Small intestine (tissue), 7 donors: ENCODE data around the gene EFHD1. TPM values are rescaled to one million over a fixed set of nuclear protein-coding genes. Genes with fewer than 3 reads are reported as not detected.

Source experiments
- DNase-seq, 2 donors: peaks; one replicate each; pipeline versions ENCODE4 v3.0.0 to v3.0.0-alpha.2; 2013
- FAIRE-seq: peaks from 2 replicates; lab custom pipeline; 2012; peaks lifted over from hg19 to GRCh38; lab: Jason Lieb, UNC
- H3K27ac ChIP-seq, 3 donors: one replicate each; pipeline ENCODE4 v1.5.1; 2013; ENCODE audit warnings: low read length in 2 of 3, mild to moderate bottlenecking in 2 of 3, control low read depth in 1 of 3, inconsistent platforms in 1 of 3, low read depth in 1 of 3, moderate library complexity in 1 of 3
- H3K27me3 ChIP-seq, 3 donors: one replicate each; pipeline ENCODE4 v1.6.1; 2013; ENCODE audit warnings: low read length in 3 of 3, inconsistent platforms in 1 of 3; ENCODE audit not compliant: control insufficient read depth in 3 of 3, insufficient read depth in 3 of 3
- H3K36me3 ChIP-seq, 3 donors: one replicate each; pipeline ENCODE4 v1.6.1; 2013; ENCODE audit warnings: low read length in 3 of 3, inconsistent platforms in 1 of 3, low read depth in 1 of 3, mild to moderate bottlenecking in 1 of 3, moderate library complexity in 1 of 3; ENCODE audit not compliant: control insufficient read depth in 3 of 3, insufficient read depth in 2 of 3
- H3K4me1 ChIP-seq, 3 donors: one replicate each; pipeline ENCODE4 v1.6.1; 2013; ENCODE audit warnings: low read length in 2 of 3, inconsistent platforms in 1 of 3, low read depth in 1 of 3, mild to moderate bottlenecking in 1 of 3, moderate library complexity in 1 of 3; ENCODE audit not compliant: control insufficient read depth in 3 of 3, insufficient read depth in 2 of 3
- H3K4me3 ChIP-seq, 3 donors: one replicate each; pipeline ENCODE4 v1.5.1; 2013; ENCODE audit warnings: low read length in 3 of 3, control low read depth in 1 of 3, inconsistent platforms in 1 of 3, low read depth in 1 of 3, mild to moderate bottlenecking in 1 of 3, moderate library complexity in 1 of 3
- H3K9me3 ChIP-seq, 2 donors: one replicate each; pipeline ENCODE4 v1.6.1; 2013; ENCODE audit warnings: low read depth in 1 of 2, low read length in 1 of 2; ENCODE audit not compliant: control insufficient read depth in 2 of 2, insufficient read depth in 1 of 2
- WGBS, 3 donors: extraction: QIAGEN DNeasy Blood & Tissue Kit; methylation state at CpG; one replicate each; pipeline ENCODE4 v1.1.7; 2013; 5-methylcytosine and 5-hydroxymethylcytosine counted together
- polyA plus RNA-seq, 4 donors: library from polyadenylated mRNA; stranded (reverse) in 3 of 4; unstranded in 1 of 4; fragments of 200-250 nt in 3 of 4; fragments of 120-200 nt in 1 of 4; gene quantifications; one replicate each; pipeline versions ENCODE4 v1.2.1 to v1.2.3, GENCODE V29; 2013
- donor health status: healthy with polysubstance abuse.
- donor health status: control.
- donor health status: control.
- donor health status: Bipolar disorder and iron deficiency.
- donor health status: healthy.

Gene EFHD1
- polyA plus RNA-seq, 4 donors: 0.45 to 8.5 (median 4.1) TPM

- H3K4me1 ChIP-seq: peaks cover 0 to 13% (median 3%) of the 10 kb centered on the region in 3 donors
Observed at GRCh38 chr2:232635820-232636219, 2.4 kb downstream of the EFHD1 start.

GRCh38 chr2:232636788-232637420 lies 3.5 kb downstream of the EFHD1 start:
- Histone ChIP-seq H3K36me3 (peaks cover 0 to 2% (median 0%) of the 10 kb centered on the region in 3 donors), H3K4me3 (no peak overlapping the region), H3K27ac (no peak overlapping the region), H3K27me3 (peaks cover 7 to 43% (median 10%) of the 10 kb centered on the region in 3 donors), H3K4me1 (peaks cover 0 to 13% (median 3%) of the 10 kb centered on the region in 3 donors), H3K9me3 (no peaks in the 10 kb centered on the region)
- FAIRE-seq (no peak), DNase-seq (peak in 1 of 2 donors; percentile 12)
- 76 to 78% (median 78%) methylated on average over 16 of the region's 16 CpGs for WGBS, 3 donors

More at GRCh38 chr2:232635820-232636219, 2.4 kb downstream of the EFHD1 start:
- H3K27ac ChIP-seq: no peak overlapping the region
- DNase-seq (no peak), FAIRE-seq (no peak)
- H3K4me3 ChIP-seq: no peak overlapping the region
- peaks cover 7 to 50% (median 11%) of the 10 kb centered on the region in 3 donors for H3K27me3 ChIP-seq
- no peaks in the 10 kb centered on the region for H3K9me3 ChIP-seq
- H3K36me3 ChIP-seq: peaks cover 0 to 2% (median 0%) of the 10 kb centered on the region in 3 donors
- 89 to 99% (median 95%) methylated on average over 4 of the region's 4 CpGs for WGBS, 3 donors

GRCh38 chr2:232637866-232638583 lies 4.6 kb downstream of the EFHD1 start:
- H3K27ac ChIP-seq: no peak overlapping the region
- H3K9me3 ChIP-seq: no peaks in the 10 kb centered on the region
- no peak overlapping the region for H3K4me3 ChIP-seq
- DNase-seq: no peak
- peaks cover 0 to 10% (median 3%) of the 10 kb centered on the region in 3 donors for H3K4me1 ChIP-seq
- 65 to 73% (median 72%) methylated on average over 11 of the region's 11 CpGs for WGBS, 3 donors
- peaks cover 0 to 2% (median 0%) of the 10 kb centered on the region in 3 donors for H3K36me3 ChIP-seq
- no peak for FAIRE-seq
- peaks cover 4 to 32% (median 4%) of the 10 kb centered on the region in 3 donors for H3K27me3 ChIP-seq

- H3K36me3 ChIP-seq: no peaks in the 10 kb centered on the region
- H3K9me3 ChIP-seq: no peaks in the 10 kb centered on the region
- FAIRE-seq (no peak), DNase-seq (no peak)
- 93 to 94% (median 94%) methylated on average over 11 of the region's 11 CpGs for WGBS, 3 donors
- H3K27me3 ChIP-seq: peaks cover 0 to 4% (median 0%) of the 10 kb centered on the region in 3 donors
- H3K27ac ChIP-seq: no peak overlapping the region
- H3K4me1 ChIP-seq: peaks cover 0 to 5% (median 0%) of the 10 kb centered on the region in 3 donors
- H3K4me3 ChIP-seq: no peak overlapping the region
Observed at GRCh38 chr2:232641153-232641848, 7.9 kb downstream of the EFHD1 start.

GRCh38 chr2:232643147-232643425 lies 9.7 kb downstream of the EFHD1 start:
- Histone ChIP-seq H3K9me3 (no peaks in the 10 kb centered on the region), H3K4me3 (no peak overlapping the region), H3K4me1 (no peaks in the 10 kb centered on the region), H3K27ac (no peak overlapping the region), H3K36me3 (no peaks in the 10 kb centered on the region), H3K27me3 (no peaks in the 10 kb centered on the region)
- no peak for FAIRE-seq
- DNase-seq: no peak
- 64 to 70% (median 66%) methylated on average over 3 of the region's 3 CpGs for WGBS, 3 donors

GRCh38 chr2:232643813-232644347 lies 10.5 kb downstream of the EFHD1 start:
- DNase-seq: no peak
- no peaks in the 10 kb centered on the region for H3K9me3 ChIP-seq
- no peaks in the 10 kb centered on the region for H3K27me3 ChIP-seq
- no peaks in the 10 kb centered on the region for H3K36me3 ChIP-seq
- FAIRE-seq: no peak
- H3K27ac ChIP-seq: no peak overlapping the region
- H3K4me3 ChIP-seq: no peak overlapping the region
- no peaks in the 10 kb centered on the region for H3K4me1 ChIP-seq
- WGBS, 3 donors: 64 to 75% (median 71%) methylated on average over 8 of the region's 8 CpGs

- FAIRE-seq: no peak
Observed at GRCh38 chr2:232645061-232645460, 11.7 kb downstream of the EFHD1 start.

GRCh38 chr2:232646726-232647125 lies 13.3 kb downstream of the EFHD1 start:
- H3K4me3 ChIP-seq: no peak overlapping the region
- 79 to 85% (median 80%) methylated on average over 6 of the region's 6 CpGs for WGBS, 3 donors
- FAIRE-seq (no peak), DNase-seq (no peak)
- H3K27me3 ChIP-seq: no peaks in the 10 kb centered on the region
- no peaks in the 10 kb centered on the region for H3K36me3 ChIP-seq
- no peaks in the 10 kb centered on the region for H3K4me1 ChIP-seq
- no peaks in the 10 kb centered on the region for H3K9me3 ChIP-seq
- no peak overlapping the region for H3K27ac ChIP-seq

More at GRCh38 chr2:232645061-232645460, 11.7 kb downstream of the EFHD1 start:
- H3K9me3 ChIP-seq: no peaks in the 10 kb centered on the region
- H3K27me3 ChIP-seq: no peaks in the 10 kb centered on the region
- no peak for DNase-seq
- H3K36me3 ChIP-seq: no peaks in the 10 kb centered on the region
- WGBS, 3 donors: 84 to 89% (median 85%) methylated on average over 6 of the region's 6 CpGs
- H3K4me1 ChIP-seq: no peaks in the 10 kb centered on the region
- H3K4me3 ChIP-seq: no peak overlapping the region
- H3K27ac ChIP-seq: no peak overlapping the region
